ENCODE results near the gene LNX1. TPM values are rescaled to one million over a fixed set of nuclear protein-coding genes. Genes with fewer than 3 reads are reported as not detected.

The LNX1 gene
- polyA plus RNA-seq, 1 experiment = 0.29 TPM

- Histone ChIP-seq H3K4me3 (ENCODE audit: low read depth, low read length) (no peak overlapping the region), H3K27me3 (ENCODE audit: control insufficient read depth, insufficient read depth, low read length) (no peaks in the 10 kb centered on the region), H3K36me3 (ENCODE audit: control insufficient read depth, insufficient read depth, low read length) (no peaks in the 10 kb centered on the region)
- no peak for DNase-seq (ENCODE audit: low read depth)
- POLR2A ChIA-PET = interaction anchor here (0.7 kb wide), 1 partner anchor 13 kb away, joined by 12 read pairs; no protein-coding TSS in a partner anchor
- no peak for TF ChIP-seq CTCF (IDR thresholded peaks at IDR 0.05; ENCODE audit: insufficient read depth, low read depth, low read length)
- CTCF ChIA-PET = interaction anchor here (1.3 kb wide), 1 partner anchor 9 kb away, joined by 3 read pairs; no protein-coding TSS in a partner anchor
These were observed 39.3 kb downstream of the LNX1 start for GRCh38 chr4:53551958-53552357.

GRCh38 chr4:53551281-53551864 lies 39.9 kb downstream of the LNX1 start:
- Histone ChIP-seq H3K36me3 (ENCODE audit: control insufficient read depth, insufficient read depth, low read length) (no peaks in the 10 kb centered on the region), H3K27me3 (ENCODE audit: control insufficient read depth, insufficient read depth, low read length) (no peaks in the 10 kb centered on the region), H3K4me3 (ENCODE audit: low read depth, low read length) (no peak overlapping the region)
- POLR2A ChIA-PET = no interaction called here
- CTCF ChIA-PET = no interaction called here
- no peak for TF ChIP-seq CTCF (IDR thresholded peaks at IDR 0.05; ENCODE audit: insufficient read depth, low read depth, low read length)
- DNase-seq (ENCODE audit: low read depth) = no peak

- POLR2A ChIA-PET = no interaction called here
- Histone ChIP-seq H3K4me3 (ENCODE audit: low read depth, low read length) (no peak overlapping the region), H3K36me3 (ENCODE audit: control insufficient read depth, insufficient read depth, low read length) (no peaks in the 10 kb centered on the region), H3K27me3 (ENCODE audit: control insufficient read depth, insufficient read depth, low read length) (no peaks in the 10 kb centered on the region)
- no peak for TF ChIP-seq CTCF (IDR thresholded peaks at IDR 0.05; ENCODE audit: insufficient read depth, low read depth, low read length)
- CTCF ChIA-PET = no interaction called here
- DNase-seq (ENCODE audit: low read depth) = no peak
These were observed 42.6 kb downstream of the LNX1 start for GRCh38 chr4:53548662-53549061.

- Histone ChIP-seq H3K36me3 (ENCODE audit: control insufficient read depth, insufficient read depth, low read length) (no peaks in the 10 kb centered on the region), H3K27me3 (ENCODE audit: control insufficient read depth, insufficient read depth, low read length) (no peaks in the 10 kb centered on the region), H3K4me3 (ENCODE audit: low read depth, low read length) (no peak overlapping the region)
- ChIA-PET CTCF (interaction anchor here (2.7 kb wide), 1 partner anchor 10 kb away, joined by 10 read pairs; no protein-coding TSS in a partner anchor), POLR2A (interaction anchor here (0.6 kb wide), 1 partner anchor 36 kb away, joined by 4 read pairs; no protein-coding TSS in a partner anchor)
- TF ChIP-seq CTCF (IDR thresholded peaks at IDR 0.05; ENCODE audit: insufficient read depth, low read depth, low read length) = no peak
- no peak for DNase-seq (ENCODE audit: low read depth)
These were observed 43.3 kb downstream of the LNX1 start for GRCh38 chr4:53547983-53548382.

- DNase-seq (ENCODE audit: low read depth) = no peak
- TF ChIP-seq CTCF (IDR thresholded peaks at IDR 0.05; ENCODE audit: insufficient read depth, low read depth, low read length) = no peak
- H3K4me3 ChIP-seq (ENCODE audit: low read depth, low read length) = no peak overlapping the region
- no peaks in the 10 kb centered on the region for H3K36me3 ChIP-seq (ENCODE audit: control insufficient read depth, insufficient read depth, low read length)
- CTCF ChIA-PET = interaction anchor here (1.2 to 2.7 kb wide), 3 partner anchors 12 to 531 kb away, joined by 3 to 10 read pairs (median 4); no protein-coding TSS in a partner anchor
- H3K27me3 ChIP-seq (ENCODE audit: control insufficient read depth, insufficient read depth, low read length) = no peaks in the 10 kb centered on the region
- POLR2A ChIA-PET = no interaction called here
These were observed 45.2 kb downstream of the LNX1 start for GRCh38 chr4:53545942-53546581.

Data from BJ (cell line).